Heart left ventricle (tissue), 16 donors: ENCODE results near the gene PRDM11. TPM values are rescaled to one million over a fixed set of nuclear protein-coding genes. Genes with fewer than 3 reads are reported as not detected.

Source experiments
- ATAC-seq, 4 donors: fragments of 200-7000 bp; cut with Tn5 transposase; one replicate each; pipeline ENCODE4 v1.9.1; 2020 to 2022; ENCODE audit warnings: moderate library complexity in 4 of 4, mild to moderate bottlenecking in 3 of 4, moderate number of reproducible peaks in 1 of 4
- DNase-seq, 5 donors: peaks; one replicate each; pipeline ENCODE4 v3.0.0-alpha.2; 2020
- H3K27ac ChIP-seq, 12 donors: fragments of 200-600 bp; sonication (generic) in 4 of 12; one replicate each; pipeline versions ENCODE4 v1.5.0 to v1.8.0; 2016 to 2022; ENCODE audit warnings: mild to moderate bottlenecking in 2 of 12
- H3K27me3 ChIP-seq, 9 donors: fragments of 200-600 bp; sonication (generic) in 2 of 9; one replicate each; pipeline versions ENCODE4 v1.5.1 to v1.8.0; 2016 to 2022; ENCODE audit warnings: mild to moderate bottlenecking in 3 of 9
- H3K36me3 ChIP-seq, 9 donors: fragments of 200-600 bp; sonication (generic) in 2 of 9; one replicate each; pipeline versions ENCODE4 v1.5.0 to v1.8.0; 2018 to 2022; ENCODE audit warnings: mild to moderate bottlenecking in 2 of 9
- H3K4me1 ChIP-seq, 12 donors: fragments of 200-600 bp; sonication (generic) in 4 of 12; one replicate each; pipeline versions ENCODE4 v1.5.0 to v1.8.0; 2016 to 2022; ENCODE audit warnings: mild to moderate bottlenecking in 3 of 12
- H3K4me3 ChIP-seq, 12 donors: fragments of 200-600 bp; sonication (generic) in 4 of 12; one replicate each; pipeline versions ENCODE4 v1.5.0 to v1.8.0; 2017 to 2022; ENCODE audit warnings: mild to moderate bottlenecking in 9 of 12, moderate library complexity in 4 of 12
- H3K9me3 ChIP-seq, 12 donors: fragments of 200-600 bp; sonication (generic) in 4 of 12; one replicate each; pipeline versions ENCODE4 v1.5.0 to v1.8.0; 2016 to 2022; ENCODE audit warnings: mild to moderate bottlenecking in 1 of 12
- CTCF ChIP-seq, 12 donors: fragments of 200-600 bp; sonication (generic) in 4 of 12; IDR thresholded peaks; one replicate each; pipeline versions ENCODE4 v1.5.0 to v1.8.0; 2018 to 2022; ENCODE audit warnings: antibody characterized with exemption in 12 of 12, mild to moderate bottlenecking in 5 of 12
- POLR2A ChIP-seq, 2 donors: fragments of 450-650 bp; IDR thresholded peaks; one replicate each; pipeline ENCODE4 v1.6.1; 2017; ENCODE audit warnings: antibody characterized with exemption in 2 of 2, mild to moderate bottlenecking in 2 of 2, moderate library complexity in 2 of 2
- WGBS, 4 donors: extraction: QIAGEN DNeasy Blood & Tissue Kit in 2 of 4; methylation state at CpG; one replicate each; pipeline versions ENCODE4 v1.1.5 to v1.1.7; 2013 to 2018; 5-methylcytosine and 5-hydroxymethylcytosine counted together
- intact Hi-C, 10 donors: fragments of 100-400 bp; cut with DNase I; formaldehyde crosslinking; loops; one replicate each; pipeline versions ENCODE4 v1.11.1 to v1.14.2; 2022
- polyA plus RNA-seq, 2 donors: library from polyadenylated mRNA; stranded (reverse); fragments of 200-250 nt; gene quantifications; one replicate each; pipeline ENCODE4 v1.2.3, GENCODE V29; 2013
- total RNA-seq, 9 donors: library from RNA; depleted of rRNA in 2 of 9; stranded (reverse); fragments of >200 nt in 2 of 9; fragmentation: NEBNext Ultra II Directional in 3 of 9; extraction: Animal tissue kit (Norgen Biotek cat#: 25700) in 3 of 9; gene quantifications; one replicate each; pipeline versions ENCODE4 v1.1.0 to v1.2.4, GENCODE V29; 2016 to 2023
- donor health status: ischemic (EF 13 %, LVEDD 7.1; RV severe dilation, severe dysfunction).
- donor health status: healthy with polysubstance abuse.
- donor health status: DM: no; HTN: yes; CAD: no.
- donor health status: DM: no; HTN: no; CAD: no.
- donor health status: ischemic (EF 25% LVEDD 6.9; RV normal size, moderate dysfunction).
- donor health status: ischemic (EF 25% LVEDD 5.7; RV mildly dilated, moderate dysfunction).
- donor health status: healthy.
- donor health status: DM: yes; HTN: yes; CAD: no.
- donor health status: ischemic (EF 35%, LVEDD 5.7; RV mildly dilated, moderate dysfunction).
- donor health status: nonischemic (EF 11% LVEDD 7.7; RV severe dilation, severe dysfunction).
- donor health status: DM: yes; HTN: yes; CAD: no.
- donor health status: PGD.
- donor health status: ischemic (EF 29% LVEDD 5.4; RV normal size, mild dysfunction).
- donor health status: nonischemic (EF 23%, LVEDD 6.1; RV moderate dilation, normal function).

The PRDM11 gene
- total and polyA plus RNA-seq, 11 donors: 4.5 to 29.6 (median 18.2) TPM

GRCh38 chr11:45243967-45244366 is 97.5 kb downstream of the PRDM11 start:
- WGBS, 4 donors: 85% methylated on average over 12 of the region's 12 CpGs
- no peaks in the 10 kb centered on the region for H3K27me3 ChIP-seq
- H3K27ac ChIP-seq: no peak overlapping the region
- H3K9me3 ChIP-seq: peaks cover 0 to 6% (median 0%) of the 10 kb centered on the region in 12 donors
- no peak overlapping the region for H3K4me3 ChIP-seq
- no peaks in the 10 kb centered on the region for H3K36me3 ChIP-seq
- peaks cover 0 to 7% (median 0%) of the 10 kb centered on the region in 12 donors for H3K4me1 ChIP-seq
- TF ChIP-seq POLR2A (IDR thresholded peaks at IDR 0.05) (no peak), CTCF (IDR thresholded peaks at IDR 0.05) (no peak)
- intact Hi-C loops: loop anchor here in 1 of 10 donors (5.0 kb wide), 1 partner anchor 132 kb away; no protein-coding TSS in a partner anchor
- ATAC-seq (no peak), DNase-seq (no peak)

- 67 to 78% (median 74%) methylated on average over 8 of the region's 8 CpGs for WGBS, 4 donors
- Histone ChIP-seq H3K36me3 (no peaks in the 10 kb centered on the region), H3K4me3 (no peak overlapping the region), H3K27ac (no peak overlapping the region), H3K27me3 (no peaks in the 10 kb centered on the region), H3K4me1 (peaks cover 0 to 7% (median 0%) of the 10 kb centered on the region in 12 donors), H3K9me3 (no peaks in the 10 kb centered on the region)
- TF ChIP-seq CTCF (IDR thresholded peaks at IDR 0.05): no peak
- no peak for TF ChIP-seq POLR2A (IDR thresholded peaks at IDR 0.05)
- intact Hi-C loops: no loop called here
- DNase-seq (no peak), ATAC-seq (peak in 3 of 4 donors; percentile 35 to 43 (median 41))
These were observed 99.0 kb downstream of the PRDM11 start for GRCh38 chr11:45245218-45246045.

GRCh38 chr11:45246241-45246640 is 99.8 kb downstream of the PRDM11 start:
- DNase-seq (no peak), ATAC-seq (no peak)
- no peaks in the 10 kb centered on the region for H3K36me3 ChIP-seq
- no peak overlapping the region for H3K27ac ChIP-seq
- H3K27me3 ChIP-seq: no peaks in the 10 kb centered on the region
- WGBS, 4 donors: 94 to 96% (median 95%) methylated on average over 8 of the region's 8 CpGs
- no peak for TF ChIP-seq POLR2A (IDR thresholded peaks at IDR 0.05)
- no peak for TF ChIP-seq CTCF (IDR thresholded peaks at IDR 0.05)
- peaks cover 0 to 7% (median 0%) of the 10 kb centered on the region in 12 donors for H3K4me1 ChIP-seq
- intact Hi-C loops: no loop called here
- no peaks in the 10 kb centered on the region for H3K9me3 ChIP-seq
- H3K4me3 ChIP-seq: no peak overlapping the region

- ATAC-seq: peak in 1 of 4 donors; percentile 30
- peaks cover 0 to 8% (median 0%) of the 10 kb centered on the region in 12 donors for H3K4me1 ChIP-seq
- H3K27ac ChIP-seq: no peak overlapping the region
- intact Hi-C loops: no loop called here
- H3K4me3 ChIP-seq: no peak overlapping the region
- no peak for DNase-seq
- peaks cover 0 to 5% (median 0%) of the 10 kb centered on the region in 9 donors for H3K27me3 ChIP-seq
- no peaks in the 10 kb centered on the region for H3K36me3 ChIP-seq
- no peaks in the 10 kb centered on the region for H3K9me3 ChIP-seq
- TF ChIP-seq POLR2A (IDR thresholded peaks at IDR 0.05): no peak
- TF ChIP-seq CTCF (IDR thresholded peaks at IDR 0.05): peak in 1 of 12 donors; percentile 5
- WGBS, 4 donors: 39 to 59% (median 51%) methylated on average over 2 of the region's 2 CpGs
These were observed 101.0 kb downstream of the PRDM11 start for GRCh38 chr11:45247433-45247832.
